H1 (cell line): Measurements from ENCODE around the gene PPFIA2. TPM values are rescaled to one million over a fixed set of nuclear protein-coding genes. Genes with fewer than 3 reads are reported as not detected.

ENCODE experiments used
- CBX5 ChIP-seq: fragments of 300-800, 300-1000 bp; sonication (generic); IDR thresholded peaks from 2 replicates; pipeline ENCODE4 v1.7.1; 2016; ENCODE audit warnings: antibody characterized with exemption, low read length, low read depth
- CHD1 ChIP-seq: IDR thresholded peaks from 2 replicates; pipeline ENCODE4 v1.6.1; 2012; ENCODE audit warnings: low read depth, low read length, improper control_type of control experiment
- CTBP2 ChIP-seq: IDR thresholded peaks from 2 replicates; pipeline ENCODE4 v1.7.0; 2011; ENCODE audit warnings: borderline replicate concordance, mild to moderate bottlenecking, moderate library complexity, mixed read lengths, low read length; ENCODE audit not compliant: insufficient read depth, insufficient read length
- RXRA ChIP-seq: IDR thresholded peaks from 2 replicates; pipeline ENCODE4 v1.6.1; 2011; ENCODE audit warnings: low read depth, mild to moderate bottlenecking, low read length, moderate library complexity; ENCODE audit not compliant: insufficient read depth
- polyA plus RNA-seq, 7 experiments: library from polyadenylated mRNA; depleted of rRNA in 3 of 7; stranded (reverse) in 5 of 7; unstranded in 2 of 7; fragments of >200 nt in 5 of 7; fragments of 200-250 nt in 2 of 7; gene quantifications; 1 replicate in 5 of 7; 2 replicates in 1 of 7; 4 replicates in 1 of 7; pipeline versions ENCODE4 v1.2.1 to v1.2.3, GENCODE V29; 2011 to 2013; ENCODE audit warnings: missing spikeins in 2 of 7, mixed read lengths in 2 of 7
- total RNA-seq: library from RNA; stranded (reverse); fragmentation: NEBNext Ultra II Directional; extraction: Animal tissue kit (Norgen Biotek cat#: 25700); gene quantifications from 2 replicates; pipeline ENCODE4 v1.2.1, GENCODE V29; 2021

PPFIA2 gene
- total and polyA plus RNA-seq, 2 of the 8 experiments (the other 6 are each of a cell fraction or from before 2014, with no cell fraction given), result 1.2 to 1.8 TPM

DNA sequence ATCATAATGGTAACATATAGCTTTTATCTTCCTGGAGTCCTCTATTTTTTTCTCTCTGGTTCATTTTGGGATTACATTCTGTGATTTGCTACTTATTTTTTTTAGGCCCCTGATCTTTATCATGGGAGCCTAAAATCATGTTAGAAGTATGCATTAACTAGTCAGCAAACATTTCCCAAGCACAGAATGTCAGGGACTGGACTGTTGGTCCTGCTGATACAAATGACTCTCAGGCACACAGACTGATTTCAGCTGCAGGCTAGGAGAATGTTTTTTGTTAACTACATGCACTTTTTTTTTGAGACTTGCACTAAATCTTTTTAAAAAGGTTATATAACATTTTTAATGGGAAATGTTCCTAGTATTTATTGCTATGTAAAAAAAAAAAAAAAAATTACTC is 550.1 kb downstream of the PPFIA2 start (continued):
- TF ChIP-seq CTBP2 (no peak), RXRA (no peak), CHD1 (no peak), CBX5 (no peak)
